ENCODE measurements around the gene ICAM3.
A peak's percentile ranks its signal among the peaks of the same experiment; 100 is the strongest.
"Not testable (repeated sequence)": the region's sequence is repeated elsewhere in the genome, so short reads cannot be mapped to it uniquely, and the experiment has no call there.

Gene ICAM3, protein sequence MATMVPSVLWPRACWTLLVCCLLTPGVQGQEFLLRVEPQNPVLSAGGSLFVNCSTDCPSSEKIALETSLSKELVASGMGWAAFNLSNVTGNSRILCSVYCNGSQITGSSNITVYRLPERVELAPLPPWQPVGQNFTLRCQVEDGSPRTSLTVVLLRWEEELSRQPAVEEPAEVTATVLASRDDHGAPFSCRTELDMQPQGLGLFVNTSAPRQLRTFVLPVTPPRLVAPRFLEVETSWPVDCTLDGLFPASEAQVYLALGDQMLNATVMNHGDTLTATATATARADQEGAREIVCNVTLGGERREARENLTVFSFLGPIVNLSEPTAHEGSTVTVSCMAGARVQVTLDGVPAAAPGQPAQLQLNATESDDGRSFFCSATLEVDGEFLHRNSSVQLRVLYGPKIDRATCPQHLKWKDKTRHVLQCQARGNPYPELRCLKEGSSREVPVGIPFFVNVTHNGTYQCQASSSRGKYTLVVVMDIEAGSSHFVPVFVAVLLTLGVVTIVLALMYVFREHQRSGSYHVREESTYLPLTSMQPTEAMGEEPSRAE

DNA sequence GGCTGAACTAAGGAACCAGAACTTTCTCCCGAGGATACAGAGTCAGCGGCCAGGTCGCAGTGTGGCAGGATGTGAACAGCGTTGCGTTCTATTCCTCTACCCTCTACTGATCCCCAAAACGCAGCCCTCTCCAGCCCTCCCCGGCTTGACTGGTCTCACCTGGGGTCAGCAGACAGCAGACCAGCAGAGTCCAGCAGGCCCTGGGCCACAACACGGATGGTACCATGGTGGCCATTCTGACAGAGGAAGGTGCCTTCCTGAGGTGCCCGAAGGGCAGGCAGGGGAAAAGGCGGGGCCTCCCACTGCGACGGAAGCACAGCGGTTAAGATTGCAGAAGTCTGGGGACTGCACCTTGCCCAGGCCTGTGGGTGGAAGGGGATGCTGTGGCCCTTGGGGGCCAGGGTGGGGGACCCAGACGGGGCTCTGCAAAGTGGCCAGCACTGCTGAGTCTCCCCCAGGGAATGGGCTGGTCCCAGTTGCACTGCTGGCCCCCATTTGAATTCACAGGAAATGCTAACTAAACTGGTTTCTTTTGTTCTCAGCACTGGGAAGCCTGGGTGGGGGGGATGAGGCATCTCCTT lies at the start of gene ICAM3:
ICAM3 (minus strand) TSS at position 245 of the 581 bp plus-strand sequence; CDS start at position 235, 10 bp downstream.
- no peak for DNase-seq

DNA sequence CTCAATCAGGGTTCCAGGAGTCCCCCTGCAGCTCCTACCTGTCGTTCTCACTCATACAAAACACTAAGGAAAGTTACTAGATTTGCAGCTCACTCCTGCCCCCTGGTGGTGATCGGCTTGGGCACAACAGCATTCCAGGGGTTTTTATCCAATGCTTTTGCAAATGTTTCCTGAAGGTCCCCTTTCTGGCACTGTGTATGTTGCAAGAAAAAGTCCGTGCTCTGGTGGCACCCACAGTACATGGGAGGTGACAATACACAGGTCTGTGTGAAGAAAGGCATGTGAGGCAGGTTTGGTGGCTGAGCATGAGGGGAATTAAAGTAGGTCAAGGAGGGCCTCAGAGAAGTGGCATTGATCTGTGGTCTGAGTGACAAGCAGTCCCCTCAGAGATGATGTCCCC lies 49.5 kb upstream of the ICAM3 start:
- DNase-seq = peak; percentile 72

DNA sequence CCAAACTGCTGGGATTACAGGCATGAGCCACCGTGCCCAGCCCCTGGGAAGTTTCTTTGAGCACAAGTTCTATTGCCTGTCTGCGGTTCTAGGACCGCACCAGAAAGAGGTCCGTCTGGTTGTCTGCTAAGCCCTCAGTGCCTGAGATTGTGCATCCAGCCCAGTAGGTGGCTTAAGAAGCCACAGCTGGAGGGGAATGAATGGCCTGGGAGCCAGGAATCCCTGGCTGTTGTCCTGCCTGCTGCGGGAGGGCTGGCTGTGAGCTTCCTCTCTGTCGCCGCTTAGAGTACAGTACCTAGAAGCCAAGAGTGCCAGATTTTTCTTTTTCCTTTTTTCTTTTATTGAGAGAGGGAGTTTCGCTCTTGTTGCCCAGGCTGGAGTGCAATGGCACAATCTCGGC lies 45.2 kb upstream of the ICAM3 start:
- DNase-seq = no peak

DNA sequence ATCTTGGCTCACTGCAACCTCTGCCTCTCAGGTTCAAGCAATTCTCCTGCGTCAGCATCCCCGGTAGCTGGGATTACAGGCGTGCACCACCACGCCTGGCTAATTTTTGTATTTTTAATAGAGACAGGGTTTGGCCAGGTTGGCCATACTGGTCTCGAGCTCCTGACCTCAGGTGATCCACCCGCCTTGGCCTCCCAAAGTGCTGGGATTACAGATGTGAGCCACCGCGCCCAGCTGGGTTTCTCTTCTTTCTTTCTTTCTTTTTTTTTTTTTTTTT lies 43.7 kb upstream of the ICAM3 start:
- DNase-seq = not testable (repeated sequence)

DNA sequence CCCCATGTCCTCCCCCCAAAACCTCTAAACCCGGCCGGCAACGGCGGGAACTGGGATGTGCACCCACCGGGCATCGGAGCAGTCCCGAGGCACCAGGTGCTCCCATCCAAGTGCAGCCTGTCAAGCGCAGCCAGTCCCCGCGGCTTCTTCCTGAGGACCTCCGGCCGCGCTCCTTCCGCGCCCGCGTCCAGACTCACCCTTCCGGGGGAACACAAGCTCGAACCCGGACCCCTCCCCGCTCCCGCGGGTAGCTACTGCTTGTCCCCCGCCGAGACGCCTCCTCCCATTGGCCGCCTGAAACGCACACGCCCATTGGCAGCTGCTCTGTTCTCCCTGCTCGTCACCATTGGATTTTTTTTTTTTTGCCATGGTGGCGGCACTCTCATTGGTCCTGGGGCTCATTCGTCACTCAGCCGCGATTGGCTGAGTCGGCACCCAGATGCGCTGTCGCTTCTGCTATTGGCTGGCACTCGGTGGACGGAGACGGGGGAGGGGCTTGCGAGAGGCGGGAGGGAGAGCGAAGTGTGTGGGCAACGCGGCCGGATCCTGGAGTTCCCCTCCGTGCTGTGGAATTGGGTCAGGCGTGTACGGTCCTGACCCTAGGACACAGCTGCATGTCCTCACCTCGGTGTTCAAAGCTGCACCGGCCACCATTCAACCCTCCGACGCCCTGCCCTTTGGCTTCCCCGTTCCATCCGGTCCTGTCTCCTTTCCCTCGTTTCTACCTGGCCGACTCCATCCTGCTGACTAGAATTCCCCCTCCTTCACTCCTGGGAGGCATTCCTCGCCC lies 41.1 kb upstream of the ICAM3 start, which contains the start of gene TYK2:
TYK2 (minus strand) TSS at position 260 of the 790 bp plus-strand sequence. CDS start 2,166 bp downstream, outside the sequence.
- peak; percentile 98 for DNase-seq

DNA sequence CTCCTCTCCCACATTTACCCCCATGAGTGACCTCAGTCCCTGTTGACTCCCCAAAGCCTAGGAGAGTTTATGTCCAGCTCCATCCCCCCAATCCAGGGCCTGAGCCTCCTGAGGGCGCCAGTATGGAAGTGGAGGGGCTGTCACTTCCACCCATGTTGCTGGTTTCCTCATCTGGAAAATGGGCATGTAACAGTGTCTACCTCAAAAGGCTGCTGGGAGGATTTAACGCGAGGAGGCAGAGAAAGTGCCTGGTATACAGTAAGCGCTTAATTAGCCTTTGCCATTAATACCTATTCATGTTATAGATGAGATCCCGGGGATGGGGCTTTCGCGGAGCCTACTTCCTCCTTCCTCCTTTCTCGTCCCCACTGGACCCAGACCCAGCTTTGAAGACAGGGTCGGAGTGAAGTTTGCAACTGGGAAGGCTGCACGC lies 40.5 kb upstream of the ICAM3 start:
- DNase-seq = no peak

DNA sequence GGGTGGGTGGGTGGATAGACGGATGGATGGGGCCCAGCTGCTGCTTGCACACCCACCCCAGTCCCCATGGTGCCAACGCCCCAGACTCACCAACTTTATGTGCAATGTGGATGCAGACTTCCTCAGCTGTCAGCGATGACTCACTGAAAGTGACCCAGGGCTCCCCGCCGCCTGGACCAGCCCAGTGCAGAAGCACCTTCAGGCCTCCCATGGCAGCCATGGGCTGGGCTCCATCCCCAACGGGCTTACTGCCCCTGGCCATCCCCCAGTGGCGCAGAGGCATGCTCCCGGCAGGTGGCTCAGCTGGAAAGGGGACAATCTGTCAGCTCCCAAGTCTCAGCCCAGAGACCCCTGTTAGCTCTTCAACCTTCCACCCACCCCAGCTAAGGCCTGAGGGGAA lies 38.7 kb upstream of the ICAM3 start:
- no peak for DNase-seq

DNA sequence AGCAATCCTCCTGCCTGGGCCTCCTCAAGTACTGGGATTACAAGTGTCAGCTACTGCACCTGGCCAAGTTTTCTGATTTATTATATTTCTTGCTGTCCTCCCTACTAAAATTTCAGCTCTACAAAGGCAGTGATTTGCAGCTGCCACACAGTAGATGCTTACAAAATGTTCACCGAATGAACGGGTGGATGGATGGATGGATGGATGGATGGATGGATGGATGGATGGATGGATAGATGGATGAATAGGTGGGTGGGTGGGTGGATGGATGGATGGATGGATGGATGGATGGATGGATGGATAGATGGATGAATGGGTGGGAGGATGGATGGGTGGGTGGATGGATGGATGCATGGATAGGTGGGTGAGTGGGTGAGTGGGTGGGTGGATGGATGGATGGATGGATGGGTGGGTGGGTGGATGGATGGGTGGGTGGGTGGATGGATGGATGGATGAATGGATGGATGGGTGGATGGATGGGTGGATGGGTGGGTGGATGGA lies 37.8 kb upstream of the ICAM3 start:
- DNase-seq = not testable (repeated sequence)

DNA sequence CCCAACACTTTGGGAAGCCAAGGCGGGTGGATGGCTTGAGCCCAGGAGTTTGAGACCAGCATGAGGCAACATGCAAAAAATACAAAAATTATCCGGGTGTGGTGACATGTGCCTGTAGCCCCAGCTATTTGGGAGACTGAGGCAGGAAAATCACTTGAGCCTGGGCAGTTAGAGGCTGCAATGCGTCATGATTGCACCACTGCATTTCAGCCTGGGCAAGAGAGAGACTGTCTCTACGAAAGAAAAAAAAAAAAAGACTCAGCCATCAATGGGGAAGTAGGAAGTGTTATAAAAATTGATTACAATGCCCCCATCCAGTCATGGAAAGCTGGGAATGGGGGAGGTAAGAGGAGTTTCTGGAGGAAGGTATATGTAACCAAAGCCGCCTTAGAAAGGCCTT lies 35.5 kb upstream of the ICAM3 start:
- no peak for DNase-seq

DNA sequence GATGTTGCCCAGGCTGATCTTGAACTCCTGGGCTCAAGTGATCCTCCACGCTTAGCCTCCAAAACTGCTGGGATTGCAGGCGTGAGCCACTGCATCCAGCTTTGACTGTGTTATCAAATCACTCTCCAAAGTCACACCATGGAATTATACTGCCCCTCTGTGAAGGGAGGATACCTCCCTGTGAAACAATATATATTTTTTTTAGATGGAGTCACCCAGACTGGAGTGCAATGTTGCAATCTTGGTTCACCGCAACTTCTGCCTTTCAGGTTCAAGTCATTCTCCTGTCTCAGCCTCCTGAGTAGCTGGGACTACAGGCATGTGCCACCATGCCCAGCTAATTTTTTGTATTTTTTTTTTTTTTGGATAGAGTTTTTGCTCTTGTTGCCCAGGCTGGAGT lies 33.3 kb upstream of the ICAM3 start:
- no peak for DNase-seq

DNA sequence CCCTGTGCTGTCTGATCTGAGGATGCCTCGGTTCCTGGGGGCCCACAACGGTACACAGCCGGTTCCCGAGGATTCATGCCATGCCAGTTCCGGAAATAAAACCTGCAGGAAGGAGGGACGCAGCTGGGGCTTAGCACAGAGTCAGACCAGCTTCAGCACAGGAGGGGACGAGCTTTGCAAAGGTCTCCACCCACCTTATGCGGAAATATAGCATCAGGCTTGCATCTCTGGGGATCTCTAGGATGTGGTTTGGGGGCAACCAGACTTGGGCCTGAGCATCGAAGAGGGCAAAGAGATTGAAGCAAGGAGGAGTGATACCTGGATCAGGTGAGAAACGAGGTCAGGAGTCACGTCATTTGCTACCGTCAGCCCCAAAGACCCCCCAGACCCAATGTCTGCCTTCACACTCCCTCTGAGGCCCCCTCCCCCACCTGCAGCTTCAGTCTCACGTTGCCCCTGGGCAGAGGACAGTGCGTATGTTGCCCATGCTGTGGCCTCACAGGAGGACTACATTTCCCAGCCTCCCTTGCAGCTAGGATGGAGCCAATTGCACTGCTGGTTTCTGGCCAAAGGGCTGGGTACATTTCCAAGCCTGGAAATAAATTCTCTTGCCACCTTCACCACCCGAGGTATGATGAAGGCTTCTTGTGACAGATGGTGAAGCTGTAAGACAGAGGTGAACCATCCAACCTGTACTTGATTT lies 28.8 kb upstream of the ICAM3 start:
- no peak for DNase-seq

DNA sequence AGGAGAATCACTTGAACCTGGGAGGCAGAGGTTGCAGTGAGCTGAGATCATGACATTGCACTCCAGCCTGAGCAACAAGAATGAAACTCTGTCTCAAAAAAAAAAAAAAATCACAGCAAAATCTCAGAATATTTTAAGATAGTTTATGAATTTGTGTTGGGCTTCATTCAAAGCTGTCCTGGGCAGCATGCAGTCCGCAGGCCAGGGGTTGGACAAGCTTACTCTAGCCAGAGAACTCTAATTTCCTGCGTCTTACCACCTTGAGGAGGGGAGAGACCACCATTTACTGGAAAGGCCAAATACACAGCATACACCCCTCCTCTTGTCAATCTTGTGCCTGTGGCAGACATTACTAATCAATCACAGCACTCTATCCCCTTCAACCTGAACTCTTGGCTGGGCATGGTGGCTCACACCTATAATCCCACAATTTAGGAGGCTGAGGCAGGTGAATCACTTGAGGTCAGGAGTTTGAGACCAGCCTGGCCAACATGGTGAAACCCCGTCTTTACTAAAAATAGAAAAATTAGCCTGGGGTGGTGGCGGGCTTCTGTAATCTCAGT lies 27.6 kb upstream of the ICAM3 start:
- not testable (repeated sequence) for DNase-seq

DNA sequence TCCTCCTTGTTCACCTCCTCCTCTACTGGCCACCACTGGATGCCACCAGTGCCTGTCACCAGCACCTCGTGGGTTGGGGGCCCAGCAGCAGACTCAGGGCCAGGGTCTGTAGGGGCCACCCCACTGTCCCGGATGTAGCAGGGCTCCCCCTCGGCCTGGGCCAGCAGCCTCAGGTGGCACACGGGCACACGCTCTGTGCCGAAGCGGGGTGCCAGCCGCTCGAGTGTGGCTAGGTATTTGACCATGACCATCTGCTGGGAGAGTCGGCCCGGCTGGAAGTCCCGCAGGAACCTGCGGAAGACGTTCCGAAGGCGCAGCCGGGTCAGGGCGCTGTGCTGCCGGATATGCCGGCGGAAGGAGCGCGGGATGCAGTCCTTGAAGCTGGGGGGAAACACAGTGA lies 26.1 kb upstream of the ICAM3 start:
- DNase-seq = no peak

DNA sequence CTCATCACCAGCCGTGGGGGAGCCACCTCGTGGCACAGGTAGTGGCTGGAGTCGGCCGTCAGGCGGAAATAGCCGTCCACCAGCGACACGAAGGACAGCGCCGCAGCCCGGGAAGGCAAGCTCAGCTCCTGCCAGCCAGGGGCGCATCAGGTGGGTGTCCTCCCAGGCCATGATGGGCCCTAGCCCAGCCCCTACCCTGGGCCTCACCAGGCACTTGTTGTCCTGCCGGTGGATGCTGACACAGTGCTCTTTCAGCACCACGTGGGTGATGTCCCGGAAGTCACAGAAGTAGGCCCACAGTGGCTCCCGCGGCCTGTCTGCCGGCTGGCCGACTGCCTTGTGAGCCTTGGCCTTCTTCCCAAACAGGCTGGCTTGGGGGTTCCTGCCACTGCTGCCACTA lies 25.2 kb upstream of the ICAM3 start:
- DNase-seq = no peak

DNA sequence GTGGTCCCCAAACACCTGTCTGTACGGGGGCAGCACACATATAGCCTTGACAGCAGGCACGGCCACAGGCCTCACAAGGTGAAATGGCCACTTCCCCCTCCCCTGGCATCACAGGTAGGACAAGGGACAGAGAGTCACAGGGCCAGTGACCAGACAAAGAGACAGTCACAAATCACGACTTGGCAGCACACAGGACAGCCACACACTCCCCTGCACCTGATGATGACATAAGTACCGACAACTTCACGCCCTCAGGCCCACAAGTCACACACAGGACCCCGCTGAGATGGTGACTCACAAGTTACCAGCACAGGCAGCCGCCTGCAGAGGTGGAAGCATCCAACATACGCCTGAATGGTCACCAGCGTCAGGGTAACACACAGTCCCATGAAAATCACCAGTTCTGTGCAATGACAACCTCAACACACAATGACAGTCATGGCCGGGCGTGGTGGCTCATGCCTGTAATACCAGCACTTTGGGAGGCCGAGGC lies 24.4 kb upstream of the ICAM3 start:
- no peak for DNase-seq

DNA sequence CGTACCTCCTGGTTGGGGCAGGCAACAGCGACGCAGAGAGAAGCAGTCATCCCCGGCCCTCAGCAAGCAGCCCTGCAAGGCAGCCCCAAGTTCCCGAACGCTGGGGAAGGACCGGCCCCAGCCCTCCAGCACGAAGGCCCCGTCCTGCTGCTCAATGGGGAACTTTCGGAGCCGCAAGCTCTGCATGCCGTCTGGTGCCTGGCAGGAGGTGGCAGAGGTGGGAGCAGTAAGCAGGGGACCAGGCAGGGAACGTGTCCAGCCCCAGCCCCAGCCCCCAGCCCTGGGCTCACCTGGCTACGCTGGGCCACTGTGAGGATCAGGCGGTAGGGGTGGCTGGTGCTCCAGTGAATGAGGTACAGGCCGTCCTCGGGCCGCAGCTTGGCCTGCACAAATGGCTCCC lies 22.8 kb upstream of the ICAM3 start:
- no peak for DNase-seq

DNA sequence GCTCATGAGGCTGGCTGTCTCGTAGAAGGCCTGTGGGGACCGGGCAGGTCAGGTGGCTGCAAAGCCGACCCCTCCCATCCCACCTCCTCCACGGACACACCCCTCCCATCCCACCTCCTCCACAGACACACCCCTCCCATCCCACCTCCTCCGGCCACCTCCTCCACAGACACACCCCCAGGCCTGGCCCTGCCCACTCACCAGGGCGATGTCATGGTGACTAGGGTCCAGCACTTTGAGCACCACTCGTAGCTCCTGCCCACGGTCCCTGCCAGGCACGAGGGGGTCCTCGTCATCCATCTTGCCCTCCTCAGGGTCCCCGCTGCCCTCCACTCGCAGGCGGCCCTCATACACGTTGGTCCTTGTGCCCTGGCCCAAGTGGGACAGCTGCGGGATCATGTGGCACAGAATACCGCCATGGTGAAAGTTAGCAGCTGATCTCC lies 22.2 kb upstream of the ICAM3 start:
- DNase-seq = no peak

DNA sequence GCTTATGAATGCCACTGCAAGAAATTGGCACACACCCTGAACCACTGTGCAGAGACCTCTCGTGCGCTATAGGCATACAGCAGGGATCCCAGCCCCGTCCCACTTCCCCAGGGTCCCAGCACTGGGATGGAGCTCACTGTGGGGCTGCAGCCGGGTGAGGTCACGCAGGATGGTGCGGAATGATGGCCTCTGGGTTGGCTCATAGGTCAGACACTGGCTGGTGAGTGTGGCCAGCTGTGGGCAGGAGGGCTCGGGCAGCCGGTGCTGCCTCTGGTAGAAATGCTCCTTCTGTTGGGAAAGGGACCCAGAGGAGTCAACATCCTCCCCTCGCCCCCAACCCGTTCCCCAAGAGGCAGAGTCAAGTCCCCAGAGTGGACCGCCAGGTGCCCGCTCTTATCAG lies 17.0 kb upstream of the ICAM3 start:
- DNase-seq = no peak

DNA sequence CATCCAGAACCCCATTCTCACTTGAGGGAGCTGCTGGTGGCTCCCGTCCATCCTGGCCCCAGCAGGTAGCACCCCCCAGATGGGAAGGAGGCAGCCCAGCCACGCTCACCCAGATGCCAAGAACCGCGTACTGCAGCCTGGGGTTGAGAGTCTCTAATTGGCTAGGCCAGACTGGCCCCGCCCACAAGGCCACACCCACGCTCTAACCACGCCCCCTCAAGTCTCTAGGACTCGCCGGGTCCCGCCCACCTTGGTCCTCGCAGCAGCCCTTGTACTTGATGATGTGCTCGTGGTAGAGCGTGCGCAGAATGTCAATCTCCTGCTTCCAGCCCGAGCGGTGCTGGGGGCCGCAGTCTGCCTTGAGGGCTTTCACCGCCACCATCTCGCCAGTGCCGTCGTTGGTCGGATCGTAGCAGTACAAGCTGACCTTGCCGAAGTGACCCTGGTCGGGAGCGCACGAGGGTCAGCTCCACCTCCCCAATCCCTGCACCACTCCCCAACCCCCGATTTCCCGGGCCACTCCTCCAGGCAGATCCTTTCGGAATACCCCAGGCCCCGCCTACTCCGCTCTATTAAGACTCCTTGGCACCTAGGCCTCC lies 14.5 kb upstream of the ICAM3 start:
- no peak for DNase-seq

DNA sequence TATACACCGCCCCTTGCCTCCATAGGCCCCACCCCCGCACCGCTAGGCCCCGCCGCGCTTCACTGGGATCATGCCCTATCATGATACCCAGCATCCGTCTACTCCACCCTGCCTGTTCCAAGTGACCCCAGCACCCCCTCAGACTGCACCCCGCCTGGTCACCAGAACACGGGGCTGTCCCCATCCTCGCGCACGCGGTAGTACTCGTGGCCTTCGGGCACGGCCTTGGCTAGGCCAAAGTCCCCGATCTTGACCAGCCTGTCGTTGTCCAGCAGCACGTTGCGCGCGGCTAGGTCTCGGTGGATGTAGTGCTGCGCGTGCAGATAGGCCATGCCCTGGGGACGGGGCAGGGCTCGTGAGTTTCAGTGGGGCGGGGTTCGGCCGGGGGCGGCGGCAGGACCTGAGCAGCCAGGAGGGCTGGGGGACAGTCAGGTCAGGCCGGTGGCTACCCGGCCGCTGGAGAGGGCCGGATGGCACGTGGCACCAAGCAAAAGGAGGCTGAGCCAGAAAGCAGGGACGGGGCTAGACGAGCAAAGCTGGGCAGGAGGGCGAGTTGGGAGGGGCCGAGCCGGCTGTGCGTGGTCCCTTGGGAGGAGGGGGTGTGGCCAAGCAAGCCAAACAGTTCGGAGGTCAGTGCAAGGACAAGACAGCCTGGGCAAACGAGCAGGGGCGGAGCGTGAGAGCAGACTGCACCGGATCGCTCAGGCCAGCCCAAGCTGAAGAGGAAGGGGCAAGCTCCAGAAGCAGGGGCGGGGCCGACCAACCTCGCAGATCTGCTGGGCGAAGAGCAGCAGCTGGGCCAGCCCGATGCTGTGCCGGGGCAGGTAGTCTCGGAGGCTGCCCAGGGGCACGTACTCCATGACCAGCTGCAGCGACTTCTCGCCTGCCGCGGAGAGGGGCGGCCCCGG lies 13.6 kb upstream of the ICAM3 start:
- no peak for DNase-seq

DNA sequence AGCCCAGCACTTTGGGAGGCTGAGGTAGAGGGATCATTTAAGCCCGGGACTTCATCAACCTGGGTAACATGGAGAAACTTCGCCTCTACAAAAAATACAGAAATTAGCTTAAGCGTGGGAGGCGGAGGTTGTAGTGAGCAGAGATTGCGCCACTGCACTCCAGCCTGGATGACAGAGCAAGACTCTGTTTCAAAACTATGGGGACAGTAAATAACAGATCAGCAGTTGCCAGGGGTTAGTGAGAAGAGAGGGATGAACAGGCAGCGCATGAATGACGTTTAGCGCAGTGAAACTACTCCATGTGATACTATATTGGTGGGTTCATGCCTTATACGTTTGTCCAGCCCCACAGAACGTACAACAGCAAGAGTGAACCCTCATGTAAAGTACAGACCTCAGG lies 7.1 kb upstream of the ICAM3 start:
- DNase-seq = no peak

All from NCI-H1105 treated with DMSO at 0.1 percent for 48 hours (cell line).